ENCODE results near the gene SYF2.

The SYF2 gene

GRCh38 chr1:25187077-25187476 is 45.2 kb downstream of the SYF2 start:
- no peak overlapping the region for H3K27ac ChIP-seq
- TF ChIP-seq CTCF (conservative IDR thresholded peaks at IDR 0.05) (no peak), ZFX (IDR thresholded peaks at IDR 0.05) (no peak)

DNA sequence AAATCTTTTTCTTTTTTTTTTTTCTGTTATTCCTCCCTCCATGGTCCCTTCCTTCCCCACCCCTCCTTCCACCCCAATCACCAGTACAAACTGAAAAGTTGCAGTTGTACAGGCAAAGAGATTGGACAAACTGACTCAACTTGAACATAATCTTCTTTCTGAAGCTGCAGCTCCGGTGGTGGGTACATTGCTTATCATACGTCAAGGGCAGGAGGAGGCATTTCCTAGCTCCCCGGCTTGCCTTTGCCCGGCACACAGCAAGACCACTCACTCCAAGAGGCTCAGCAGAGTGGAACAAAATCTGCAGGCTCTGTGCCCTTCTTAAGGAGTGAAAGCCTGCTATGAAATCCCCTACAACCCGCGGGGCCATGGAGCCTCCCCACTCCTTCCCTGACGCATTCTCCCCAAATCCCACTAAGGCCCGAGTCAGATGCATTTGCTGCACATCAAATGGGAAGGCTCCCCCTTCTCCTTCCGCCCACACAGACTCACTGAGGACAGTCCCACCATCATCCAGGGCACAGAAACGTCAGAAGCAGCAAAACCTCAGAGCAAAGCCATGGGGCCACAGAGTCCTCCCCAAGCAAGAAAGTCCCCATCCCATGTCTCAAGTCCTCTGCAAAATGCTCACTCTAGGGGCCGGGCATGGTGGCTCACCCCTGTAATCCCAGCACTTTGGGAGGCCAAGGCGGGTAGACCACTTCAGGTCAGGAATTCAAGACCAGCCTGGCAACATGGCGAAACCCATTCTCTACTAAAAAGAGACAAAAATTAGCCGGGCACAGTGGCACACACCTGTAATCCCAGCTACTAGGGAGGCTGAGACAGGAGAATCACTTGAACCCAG is 45.9 kb downstream of the SYF2 start:
- no peak overlapping the region for H3K27ac ChIP-seq
- TF ChIP-seq CTCF (conservative IDR thresholded peaks at IDR 0.05) (no peak), ZFX (IDR thresholded peaks at IDR 0.05) (no peak)

GRCh38 chr1:25185409-25186160 is 46.7 kb downstream of the SYF2 start:
- TF ChIP-seq CTCF (conservative IDR thresholded peaks at IDR 0.05) = no peak
- no peak for TF ChIP-seq ZFX (IDR thresholded peaks at IDR 0.05)
- H3K27ac ChIP-seq = no peak overlapping the region

GRCh38 chr1:25184001-25184762 is 48.1 kb downstream of the SYF2 start:
- TF ChIP-seq ZFX (IDR thresholded peaks at IDR 0.05) = no peak
- no peak for TF ChIP-seq CTCF (conservative IDR thresholded peaks at IDR 0.05)

DNA sequence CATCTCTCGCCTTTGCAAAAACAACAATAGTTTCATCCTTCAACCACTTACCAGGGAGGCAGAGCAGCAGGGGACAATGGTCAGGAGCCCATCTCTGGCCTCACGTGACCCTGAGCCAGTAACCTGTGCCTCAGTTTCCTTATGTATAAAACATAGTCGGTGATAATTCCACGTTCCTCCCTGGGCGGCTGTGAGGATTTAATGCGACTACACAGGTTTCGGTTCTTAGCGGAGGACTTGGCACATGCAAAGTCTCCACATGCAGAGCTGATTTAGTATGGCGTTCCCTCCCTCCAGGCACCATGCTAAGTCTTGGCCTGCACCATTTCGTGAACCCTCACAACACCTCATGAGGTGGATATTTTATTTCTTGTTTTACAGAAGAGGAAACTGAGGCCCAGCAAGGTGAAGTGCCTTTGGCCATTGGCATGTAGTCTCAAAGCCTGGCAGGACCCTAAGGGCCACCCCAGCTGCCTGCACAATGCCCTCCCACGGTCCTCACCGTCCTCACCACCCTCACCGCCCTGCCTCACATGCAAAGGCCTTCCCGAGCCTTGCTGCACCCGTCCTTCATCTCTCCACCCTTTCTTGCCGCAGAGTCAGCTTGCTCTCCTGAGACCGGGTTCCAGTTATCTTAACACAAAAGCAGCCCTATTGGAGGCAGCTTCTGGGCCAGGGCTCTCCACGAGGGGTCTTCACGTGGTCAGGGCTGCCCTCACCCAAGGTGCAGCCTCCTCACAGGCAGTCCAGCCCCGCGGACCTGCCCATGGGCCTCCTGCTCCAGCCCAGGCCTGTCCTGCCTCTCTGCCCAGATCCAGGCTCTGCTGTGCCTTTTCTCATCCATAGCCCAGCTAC is 48.9 kb downstream of the SYF2 start:
- no peak overlapping the region for H3K27ac ChIP-seq
- TF ChIP-seq ZFX (IDR thresholded peaks at IDR 0.05) = no peak
- no peak for TF ChIP-seq CTCF (conservative IDR thresholded peaks at IDR 0.05)

More at GRCh38 chr1:25184001-25184762, 48.1 kb downstream of the SYF2 start:
- H3K27ac ChIP-seq = no peak overlapping the region

DNA sequence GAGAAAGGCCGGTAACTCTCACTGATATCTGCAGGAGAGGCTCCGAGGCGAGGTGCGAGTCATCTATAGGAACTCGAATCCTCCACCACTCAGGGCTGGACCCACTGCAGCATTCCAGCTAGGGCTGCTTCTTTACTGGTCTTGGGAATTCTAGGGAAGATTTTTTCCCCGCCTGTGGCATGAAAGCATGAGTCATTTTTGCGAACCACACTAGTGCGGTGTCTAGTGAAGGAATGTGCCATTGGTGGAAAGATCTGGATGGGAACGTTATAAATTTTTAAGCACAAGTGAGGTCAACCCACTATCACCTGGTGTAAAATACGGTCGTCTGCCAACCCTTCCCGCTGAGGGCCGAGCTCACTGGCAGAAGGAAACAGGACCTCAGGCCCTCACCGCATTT is 49.7 kb downstream of the SYF2 start:
- TF ChIP-seq ZFX (IDR thresholded peaks at IDR 0.05) = no peak
- TF ChIP-seq CTCF (conservative IDR thresholded peaks at IDR 0.05) = no peak
- no peak overlapping the region for H3K27ac ChIP-seq
